22Rv1 (cell line): Measurements from ENCODE around the gene GASK1A.

Source experiments
- CTCF ChIP-seq: fragments of 450-650 bp; IDR thresholded peaks from 2 replicates; pipeline ENCODE4 v1.5.1; 2017; ENCODE audit warnings: mild to moderate bottlenecking
- ZFX ChIP-seq: fragments of 450-650 bp; IDR thresholded peaks from 2 replicates; pipeline ENCODE4 v1.6.1; 2017; ENCODE audit warnings: antibody characterized with exemption, borderline replicate concordance

GRCh38 chr3:43096761-43097160, 117.7 kb downstream of the GASK1A start:
- TF ChIP-seq CTCF (no peak), ZFX (no peak)
